GM18508 (cell line): ENCODE data around the gene GUCA2A.

ENCODE experiments used
- ATAC-seq: cut with Tn5 transposase; IDR thresholded peaks from one replicate; pipeline ENCODE4 v1.9.1; 2021; ENCODE audit warnings: moderate number of reproducible peaks; ENCODE audit not compliant: insufficient read depth, unreplicated experiment

The GUCA2A gene

GRCh38 chr1:42158189-42158588 is 6.4 kb downstream of the GUCA2A start:
- no peak for ATAC-seq

GRCh38 chr1:42157667-42158066 is 6.9 kb downstream of the GUCA2A start:
- ATAC-seq = no peak

GRCh38 chr1:42155362-42155761 is 9.2 kb downstream of the GUCA2A start:
- no peak for ATAC-seq

GRCh38 chr1:42154685-42155084 is 9.9 kb downstream of the GUCA2A start:
- no peak for ATAC-seq

- ATAC-seq = no peak
Observed at GRCh38 chr1:42153624-42154023, 10.9 kb downstream of the GUCA2A start.

- ATAC-seq = no peak
Observed at GRCh38 chr1:42152907-42153600, 11.5 kb downstream of the GUCA2A start, which contains the start of gene GUCA2B. TSS of gene GUCA2B (plus strand) at chr1:42153410. CDS start at chr1:42153451, 41 bp downstream.

- no peak for ATAC-seq
Observed at GRCh38 chr1:42152119-42152518, 12.4 kb downstream of the GUCA2A start.

GRCh38 chr1:42150651-42151050 is 13.9 kb downstream of the GUCA2A start:
- no peak for ATAC-seq

GRCh38 chr1:42148166-42148565 is 16.4 kb downstream of the GUCA2A start:
- no peak for ATAC-seq

GRCh38 chr1:42146626-42147320 is 17.8 kb downstream of the GUCA2A start:
- no peak for ATAC-seq

- no peak for ATAC-seq
Observed at GRCh38 chr1:42145764-42146625, 18.6 kb downstream of the GUCA2A start.

- no peak for ATAC-seq
Observed at GRCh38 chr1:42145389-42145716, 19.2 kb downstream of the GUCA2A start.

GRCh38 chr1:42144711-42145388 is 19.7 kb downstream of the GUCA2A start:
- no peak for ATAC-seq

GRCh38 chr1:42143896-42144710 is 20.4 kb downstream of the GUCA2A start:
- no peak for ATAC-seq

- ATAC-seq = no peak
Observed at GRCh38 chr1:42142894-42143675, 21.5 kb downstream of the GUCA2A start.

- ATAC-seq = no peak
Observed at GRCh38 chr1:42141978-42142377, 22.6 kb downstream of the GUCA2A start.

- ATAC-seq = no peak
Observed at GRCh38 chr1:42140191-42140590, 24.4 kb downstream of the GUCA2A start.

- no peak for ATAC-seq
Observed at GRCh38 chr1:42139444-42139843, 25.1 kb downstream of the GUCA2A start.

- no peak for ATAC-seq
Observed at GRCh38 chr1:42138586-42138985, 26.0 kb downstream of the GUCA2A start.
